ENCODE data around the gene SLC37A1. TPM values are rescaled to one million over a fixed set of nuclear protein-coding genes. Genes with fewer than 3 reads are reported as not detected.

The SLC37A1 gene
- total RNA-seq, 4 donors from 2014 or later, result 10.7 to 21.1 (median 14.0) TPM

DNA sequence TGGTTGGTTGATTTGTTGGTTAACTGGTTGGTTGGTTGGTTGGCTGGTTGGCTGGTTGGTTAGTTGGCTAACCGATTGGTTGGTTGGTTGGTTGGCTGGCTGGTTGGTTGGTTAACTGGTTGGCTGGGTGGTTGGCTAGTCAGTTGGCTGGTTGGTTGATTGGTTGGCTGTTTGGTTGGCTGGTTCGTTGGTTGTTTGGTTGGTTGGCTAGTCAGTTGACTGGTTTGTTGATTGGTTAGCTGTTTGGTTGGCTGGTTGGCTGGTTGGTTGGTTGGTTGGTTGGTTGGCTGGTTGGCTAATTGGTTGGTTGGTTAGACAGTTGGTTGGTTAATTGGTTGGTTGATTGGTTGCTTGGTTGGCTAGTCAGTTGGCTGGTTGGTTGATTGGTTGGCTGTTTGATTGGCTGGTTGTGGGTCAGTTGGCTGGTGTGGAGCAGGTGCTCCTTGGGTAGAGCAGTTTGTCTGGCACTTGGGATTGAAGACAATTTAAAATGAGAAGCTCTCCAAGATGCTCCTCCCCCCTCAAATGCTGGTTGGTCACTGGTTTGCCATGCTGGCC is 24.6 kb upstream of the SLC37A1 start:
- Histone ChIP-seq H3K36me3 (no peaks in the 10 kb centered on the region), H3K4me1 (no peaks in the 10 kb centered on the region), H3K9me3 (no peaks in the 10 kb centered on the region), H3K27ac (no peak overlapping the region), H3K27me3 (peaks cover 0 to 18% (median 0%) of the 10 kb centered on the region in 4 donors), H3K4me3 (no peak overlapping the region)
- WGBS, 2 donors, result 57 to 67% methylated on average over 1 to 2 of the region's 2 CpGs
- intact Hi-C loops (cut with DNase I), result no loop called here
- TF ChIP-seq CTCF (IDR thresholded peaks at IDR 0.05) (no peak), POLR2A (IDR thresholded peaks at IDR 0.05) (no peak)
- no peak for DNase-seq

DNA sequence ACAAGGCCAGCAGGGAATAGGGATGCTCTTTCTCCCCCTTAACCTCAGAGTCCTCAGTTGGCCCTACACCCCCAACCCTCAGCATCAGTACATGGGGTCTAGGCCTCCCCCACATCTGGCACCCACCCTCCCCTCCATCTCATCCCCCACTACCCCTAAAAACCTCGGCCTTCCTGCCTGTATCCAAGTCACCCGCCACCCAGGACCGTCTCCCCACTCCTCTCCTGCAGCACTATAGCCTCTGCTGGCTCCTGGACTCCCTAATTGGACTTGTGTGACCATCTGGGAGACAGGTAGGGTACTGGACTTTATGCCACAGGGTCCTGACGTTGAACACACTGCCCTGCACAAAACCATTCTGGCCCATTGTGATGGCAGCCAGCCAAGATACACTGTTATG is 23.7 kb upstream of the SLC37A1 start:
- TF ChIP-seq CTCF (IDR thresholded peaks at IDR 0.05), result no peak
- H3K4me1 ChIP-seq, result no peaks in the 10 kb centered on the region
- H3K9me3 ChIP-seq, result no peaks in the 10 kb centered on the region
- intact Hi-C loops (cut with DNase I), result no loop called here
- no peaks in the 10 kb centered on the region for H3K36me3 ChIP-seq
- 73 to 81% methylated on average over 4 of the region's 4 CpGs for WGBS, 2 donors
- H3K4me3 ChIP-seq, result no peak overlapping the region
- DNase-seq, result no peak
- H3K27me3 ChIP-seq, result peaks cover 0 to 18% (median 0%) of the 10 kb centered on the region in 4 donors
- no peak overlapping the region for H3K27ac ChIP-seq

- Histone ChIP-seq H3K27ac (no peak overlapping the region), H3K9me3 (no peaks in the 10 kb centered on the region), H3K36me3 (no peaks in the 10 kb centered on the region), H3K4me3 (no peak overlapping the region), H3K4me1 (peaks cover 5 to 7% (median 5%) of the 10 kb centered on the region in 3 donors), H3K27me3 (peaks cover 0 to 18% (median 0%) of the 10 kb centered on the region in 4 donors)
- DNase-seq, result no peak
- intact Hi-C loops (cut with DNase I), result no loop called here
- TF ChIP-seq POLR2A (IDR thresholded peaks at IDR 0.05) (no peak), CTCF (IDR thresholded peaks at IDR 0.05) (no peak)
Observed at GRCh38 chr21:42490720-42491119, 22.9 kb upstream of the SLC37A1 start.

- Histone ChIP-seq H3K4me1 (peaks cover 6 to 10% (median 7%) of the 10 kb centered on the region in 3 donors), H3K27ac (no peak overlapping the region), H3K4me3 (no peak overlapping the region), H3K27me3 (peaks cover 0 to 17% (median 0%) of the 10 kb centered on the region in 4 donors), H3K36me3 (no peaks in the 10 kb centered on the region), H3K9me3 (no peaks in the 10 kb centered on the region)
- WGBS, 2 donors, result 62 to 65% methylated on average over 1 of the region's 1 CpG
- no peak for TF ChIP-seq CTCF (IDR thresholded peaks at IDR 0.05)
- TF ChIP-seq POLR2A (IDR thresholded peaks at IDR 0.05), result no peak
- intact Hi-C loops (cut with DNase I), result no loop called here
- DNase-seq, result no peak
Observed at GRCh38 chr21:42491328-42491727, 22.3 kb upstream of the SLC37A1 start.

DNA sequence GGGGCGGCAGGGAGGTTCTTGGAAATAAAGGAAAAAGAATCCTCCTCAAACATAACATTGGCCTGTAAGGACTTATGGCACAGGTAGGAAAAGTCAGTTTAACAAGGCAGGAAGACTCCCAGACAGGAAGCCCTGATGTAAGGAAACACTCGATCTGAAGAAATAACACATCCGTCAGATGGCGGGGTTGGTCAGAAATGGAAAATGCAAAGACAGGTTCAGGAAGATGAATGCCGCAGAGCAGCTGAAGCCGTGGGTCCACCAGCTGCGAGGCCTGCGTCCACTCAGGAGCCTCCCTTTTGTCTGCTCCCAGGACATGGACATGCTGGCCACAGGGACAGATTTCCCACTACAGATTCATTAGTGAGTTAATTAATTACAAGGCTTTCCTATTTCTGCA is 21.5 kb upstream of the SLC37A1 start:
- TF ChIP-seq CTCF (IDR thresholded peaks at IDR 0.05) (no peak), POLR2A (IDR thresholded peaks at IDR 0.05) (no peak)
- H3K27me3 ChIP-seq, result peaks cover 0 to 9% (median 0%) of the 10 kb centered on the region in 4 donors
- intact Hi-C loops (cut with DNase I), result no loop called here
- H3K27ac ChIP-seq, result no peak overlapping the region
- H3K4me1 ChIP-seq, result peaks cover 7 to 18% (median 10%) of the 10 kb centered on the region in 3 donors
- no peaks in the 10 kb centered on the region for H3K36me3 ChIP-seq
- no peak overlapping the region for H3K4me3 ChIP-seq
- WGBS, 2 donors, result 75 to 82% methylated on average over 8 of the region's 8 CpGs
- DNase-seq, result no peak
- H3K9me3 ChIP-seq, result no peaks in the 10 kb centered on the region
